Measurements from ENCODE around the gene SORBS2.
"Not testable (repeated sequence)": the region's sequence is repeated elsewhere in the genome, so short reads cannot be mapped to it uniquely, and the experiment has no call there.

Gene SORBS2

GRCh38 chr4:185735866-185736400 lies 76.1 kb downstream of the SORBS2 start:
- DNase-seq, result no peak

- no peak for DNase-seq
Observed at GRCh38 chr4:185734930-185735329, 77.1 kb downstream of the SORBS2 start.

GRCh38 chr4:185734214-185734613 lies 77.8 kb downstream of the SORBS2 start:
- no peak for DNase-seq

DNA sequence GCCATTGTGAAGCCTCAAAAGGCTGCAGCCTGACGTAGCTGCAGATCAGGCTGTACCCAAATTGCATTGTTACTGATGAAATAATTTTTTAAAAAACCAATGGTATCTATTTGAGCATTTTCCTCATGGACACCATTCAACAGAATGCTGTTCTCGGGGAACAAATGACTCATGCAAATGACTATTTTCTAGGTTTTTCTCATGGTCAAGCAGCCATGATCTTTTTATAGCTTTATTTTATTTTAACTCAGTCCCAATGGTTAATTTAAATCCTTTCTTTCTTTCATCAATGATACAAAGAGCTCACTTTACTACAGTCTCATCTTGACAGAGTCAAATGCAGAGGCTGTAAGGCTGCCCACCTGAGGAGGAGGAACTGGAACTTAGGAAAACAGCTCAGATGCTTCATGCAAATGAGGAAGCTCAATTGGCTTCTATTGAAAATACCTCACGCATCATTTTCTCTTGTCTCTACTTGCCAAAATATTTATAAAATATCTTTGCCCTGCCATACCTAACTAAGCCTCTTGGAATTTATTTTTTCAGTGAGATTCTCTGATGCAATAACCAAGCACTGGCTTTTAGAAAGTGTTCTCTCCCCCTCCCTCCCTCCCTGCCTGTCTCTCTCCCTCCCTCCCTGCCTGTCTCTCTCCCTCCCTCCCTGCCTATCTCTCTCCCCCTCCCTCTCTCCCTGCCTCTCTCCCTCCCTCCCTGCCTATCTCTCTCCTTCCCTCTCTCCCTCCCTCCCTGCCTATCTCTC lies 81.0 kb downstream of the SORBS2 start:
- DNase-seq, result no peak

- peak in 2 of 3 experiments; percentile 9 to 17 for DNase-seq
Observed at GRCh38 chr4:185730387-185730786, 81.6 kb downstream of the SORBS2 start.

DNA sequence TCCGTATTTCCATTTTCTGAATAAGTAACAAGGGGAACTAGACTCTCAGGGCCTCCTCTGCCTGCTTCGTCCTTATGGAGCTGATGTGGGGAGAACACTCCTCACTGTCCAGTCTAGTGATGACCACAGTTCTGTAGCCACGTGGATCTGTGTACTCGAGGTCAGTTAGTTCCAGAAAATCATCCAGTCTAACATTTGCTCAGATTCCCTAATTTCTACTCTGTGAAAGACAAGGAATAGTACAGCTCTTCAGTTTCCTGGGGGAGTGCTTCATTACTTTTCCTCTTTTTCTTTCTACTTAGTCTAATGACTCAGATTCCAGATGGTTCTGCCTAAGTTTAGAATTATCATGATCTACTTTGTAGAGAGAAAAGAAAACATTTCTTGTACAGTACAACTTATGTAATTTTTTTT lies 82.6 kb downstream of the SORBS2 start:
- DNase-seq, result no peak

- DNase-seq, result no peak
Observed at GRCh38 chr4:185728893-185729292, 83.1 kb downstream of the SORBS2 start.

- DNase-seq, result peak in 1 of 3 experiments; percentile 30
Observed at GRCh38 chr4:185726931-185727330, 85.1 kb downstream of the SORBS2 start.

DNA sequence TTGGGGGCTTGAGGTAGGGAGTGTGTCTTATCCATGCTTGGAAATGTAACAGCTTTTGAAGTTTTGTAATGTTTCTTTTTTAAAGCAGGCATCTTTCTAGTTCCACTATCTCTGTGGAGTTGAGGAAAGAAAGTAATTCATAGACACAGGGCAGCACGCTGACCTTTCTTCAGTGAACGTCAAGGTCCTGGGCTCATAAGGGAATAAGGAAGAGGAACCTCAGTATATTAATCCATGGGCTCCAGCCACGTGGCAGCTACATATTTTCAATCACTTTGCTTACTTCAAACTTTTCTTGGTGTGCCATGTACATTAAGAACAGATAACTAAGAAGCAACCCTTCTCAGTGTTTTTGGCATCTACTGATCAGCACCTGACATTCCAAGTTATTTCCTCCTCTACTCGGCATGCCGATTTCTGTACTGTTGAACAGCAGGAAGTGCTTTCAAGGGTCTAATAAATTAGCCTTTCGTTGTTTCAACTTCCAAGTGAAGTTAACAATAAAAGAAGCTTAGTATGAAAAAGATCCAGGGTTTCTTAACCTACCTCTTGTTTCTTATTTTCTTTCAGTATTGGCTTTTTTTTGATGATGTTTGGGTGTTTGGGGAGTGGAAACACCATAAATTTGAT lies 88.2 kb downstream of the SORBS2 start:
- DNase-seq, result no peak

GRCh38 chr4:185722029-185722316 lies 90.0 kb downstream of the SORBS2 start:
- DNase-seq, result no peak

DNA sequence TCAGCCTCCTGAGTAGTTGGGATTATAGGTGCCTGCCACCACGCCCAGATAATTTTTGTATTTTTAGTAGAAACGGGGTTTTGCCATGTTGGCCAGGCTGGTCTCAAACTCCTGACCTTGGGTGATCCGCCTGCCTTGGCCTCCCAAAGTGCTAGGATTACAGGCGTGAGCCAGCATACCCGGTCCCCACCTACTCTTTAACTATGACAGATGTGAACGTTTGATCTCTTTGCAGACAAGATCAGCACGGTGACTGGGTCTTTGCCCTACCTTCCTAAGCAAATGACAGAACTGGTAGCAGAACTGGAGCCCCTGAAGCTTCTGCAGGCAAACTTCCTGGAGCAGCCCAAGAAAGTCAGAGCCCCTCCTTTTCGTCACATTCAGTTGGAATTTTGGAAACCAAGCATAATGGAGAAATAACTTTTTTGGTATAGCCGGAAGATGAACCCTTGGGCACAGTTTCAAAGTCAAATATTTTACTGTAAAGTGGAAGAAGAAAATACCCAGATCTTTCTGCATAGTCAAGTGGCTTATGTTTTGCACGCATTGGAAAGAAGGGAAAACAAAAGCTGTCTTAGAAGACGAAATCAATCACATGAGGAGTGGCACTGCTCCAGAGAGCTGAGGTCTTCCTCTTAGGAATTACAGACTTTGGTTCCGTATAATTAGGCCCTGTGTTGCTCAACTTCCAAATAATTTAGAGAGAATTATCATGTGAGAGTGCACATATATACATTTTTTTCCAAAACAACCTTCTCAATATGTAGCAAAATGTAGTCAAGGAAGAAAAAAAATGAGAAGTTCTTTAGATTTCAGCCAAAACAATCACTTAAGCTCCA lies 90.6 kb downstream of the SORBS2 start:
- DNase-seq, result no peak

- no peak for DNase-seq
Observed at GRCh38 chr4:185719500-185719858, 92.5 kb downstream of the SORBS2 start.

GRCh38 chr4:185718578-185719499 lies 93.2 kb downstream of the SORBS2 start:
- DNase-seq, result peak in 1 of 3 experiments; percentile 23

- no peak for DNase-seq
Observed at GRCh38 chr4:185717377-185717741, 94.6 kb downstream of the SORBS2 start.

DNA sequence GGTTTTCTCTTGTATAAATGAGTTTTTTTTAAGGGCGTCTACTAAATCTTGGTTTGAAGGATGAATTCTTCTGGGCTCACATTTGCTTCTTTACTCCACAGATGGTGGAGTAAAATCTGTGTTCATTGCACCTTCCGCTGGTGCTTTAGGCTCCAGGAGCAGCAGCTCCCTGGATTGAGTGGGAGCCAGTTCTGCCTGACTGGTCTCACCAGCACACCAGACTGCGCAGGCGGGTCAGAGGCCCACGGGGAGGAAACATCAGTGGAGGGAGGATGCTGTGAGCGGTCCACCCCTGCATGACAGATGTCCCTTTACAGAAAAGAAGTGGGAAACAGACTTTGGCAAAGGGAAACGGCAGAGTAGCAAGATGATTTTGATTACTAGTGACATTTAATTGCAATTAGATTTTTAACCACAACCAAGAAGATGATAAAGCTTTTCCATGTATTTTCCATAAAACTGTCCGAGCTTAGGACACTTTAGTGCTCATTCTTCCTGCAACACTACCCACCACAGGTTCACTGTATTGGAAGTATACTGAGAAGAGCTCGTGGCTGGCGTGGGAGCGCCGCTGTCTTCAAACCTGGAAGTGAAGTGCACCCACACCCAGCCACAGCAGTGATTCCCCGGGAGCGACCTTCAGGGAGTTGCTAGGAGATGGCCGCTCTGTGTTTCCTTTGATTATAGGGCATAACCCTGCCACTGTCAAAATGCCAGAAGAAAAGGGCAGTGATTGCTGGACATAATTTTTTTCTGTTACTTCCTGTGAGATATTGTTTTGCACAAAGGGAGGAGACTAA lies 95.2 kb downstream of the SORBS2 start:
- peak in 2 of 3 experiments; percentile 36 to 56 for DNase-seq

GRCh38 chr4:185716141-185716551 lies 95.8 kb downstream of the SORBS2 start:
- peak in 2 of 3 experiments; percentile 25 to 94 for DNase-seq

GRCh38 chr4:185714524-185714923 lies 97.5 kb downstream of the SORBS2 start:
- not testable (repeated sequence) for DNase-seq

DNA sequence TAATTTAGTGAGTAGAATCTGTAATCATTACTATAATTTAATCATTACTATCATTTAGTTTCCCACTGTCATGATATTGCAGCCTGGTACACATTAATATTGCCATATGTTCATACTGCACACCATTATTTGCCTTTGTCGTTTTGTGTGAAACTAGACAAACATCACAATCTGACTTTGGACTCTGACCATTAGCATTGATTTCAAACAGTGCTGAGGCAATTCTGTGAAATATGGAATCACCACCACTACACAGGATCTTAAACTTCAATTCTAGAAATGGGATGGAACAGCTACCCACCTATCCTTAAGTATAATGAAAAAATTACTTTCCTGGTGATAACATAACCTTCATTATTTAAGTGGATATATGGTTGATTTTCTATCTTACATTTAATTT lies 98.3 kb downstream of the SORBS2 start:
- no peak for DNase-seq

- no peak for DNase-seq
Observed at GRCh38 chr4:185713272-185713671, 98.7 kb downstream of the SORBS2 start.

GRCh38 chr4:185712350-185713024 lies 99.5 kb downstream of the SORBS2 start:
- no peak for DNase-seq

DNA sequence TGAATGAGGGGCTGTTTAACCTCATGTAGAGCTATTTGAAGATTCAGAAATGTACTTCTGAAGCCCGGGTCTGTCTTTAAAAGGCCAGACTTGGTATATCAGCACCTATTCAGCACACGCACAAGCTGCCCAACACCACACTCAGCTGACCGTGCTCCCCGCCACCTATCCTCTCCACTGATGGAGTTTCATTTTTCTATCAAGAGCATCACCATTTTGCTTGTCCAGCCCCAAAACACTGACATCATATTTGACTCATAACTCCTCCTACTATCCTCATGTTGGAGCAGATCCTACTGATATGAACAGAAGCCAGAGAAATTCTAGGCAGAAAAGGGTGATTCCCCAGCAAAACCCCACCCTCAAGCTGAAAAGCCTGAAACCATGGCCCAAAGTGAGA lies 100.3 kb downstream of the SORBS2 start:
- DNase-seq, result no peak
